HG03108 (cell line): ENCODE data around the gene YPEL2.
"Not testable (repeated sequence)": the region's sequence is repeated elsewhere in the genome, so short reads cannot be mapped to it uniquely, and the experiment has no call there.

Experiments
- ATAC-seq: cut with Tn5 transposase; IDR thresholded peaks from one replicate; pipeline ENCODE4 v1.9.1; 2021; ENCODE audit warnings: moderate library complexity; ENCODE audit not compliant: unreplicated experiment

The YPEL2 gene

DNA sequence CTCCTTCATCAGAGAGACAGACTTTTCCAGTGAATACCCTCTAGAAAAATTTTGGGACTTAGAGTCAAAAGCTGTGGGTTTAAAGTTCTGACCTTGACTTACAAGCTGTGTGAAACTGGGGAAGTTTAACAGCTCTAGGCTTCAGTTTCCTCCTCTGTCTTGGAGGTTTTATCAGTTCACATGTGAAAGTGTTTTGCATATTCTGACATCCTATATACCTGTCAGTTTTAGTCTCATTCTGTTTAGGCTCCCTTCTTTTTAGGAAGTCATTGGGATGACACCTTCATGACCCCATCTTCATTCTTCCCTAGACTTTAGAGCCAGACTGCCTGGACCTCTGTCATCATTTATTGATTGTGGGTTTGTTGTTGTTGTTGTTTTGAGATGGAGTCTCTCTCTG lies 44.4 kb downstream of the YPEL2 start:
- peak; percentile 57 for ATAC-seq

DNA sequence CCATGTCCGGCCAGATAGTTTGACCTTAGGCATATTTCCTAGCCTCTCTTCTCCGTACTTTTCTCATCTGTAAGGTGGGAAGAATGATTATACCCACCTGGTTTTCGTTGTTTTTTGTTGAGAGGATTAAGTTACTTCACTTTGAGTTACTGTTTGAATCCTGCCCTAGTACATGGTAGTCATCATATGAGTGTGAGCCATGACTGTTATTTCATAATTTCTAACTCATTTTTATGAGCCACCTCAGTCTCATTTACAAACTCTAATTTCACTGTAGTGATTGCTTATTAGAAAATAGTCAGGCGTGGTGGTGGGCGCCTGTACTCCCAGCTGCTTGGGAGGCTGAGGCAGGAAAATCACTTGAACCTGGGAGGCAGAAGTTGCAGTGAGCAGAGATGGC lies 45.1 kb downstream of the YPEL2 start:
- no peak for ATAC-seq

DNA sequence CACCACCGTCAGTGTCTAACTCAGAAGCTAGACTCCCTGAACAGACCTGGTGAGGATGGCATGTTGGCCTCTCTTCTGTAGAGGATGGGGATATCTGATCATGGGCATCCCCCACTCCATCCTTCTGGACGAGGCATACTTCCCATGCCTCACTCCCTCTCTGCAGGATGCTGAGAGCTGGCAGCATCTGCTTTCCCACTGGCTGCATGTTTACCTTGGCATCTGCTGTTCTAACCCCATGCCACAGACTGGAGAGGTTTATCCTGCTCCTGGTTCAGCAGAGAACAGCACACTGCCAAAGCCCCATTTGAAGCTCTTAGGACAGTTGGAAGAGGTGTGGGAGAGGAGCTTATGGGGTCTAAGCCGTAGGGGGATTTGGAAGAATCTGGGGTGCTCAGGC lies 46.0 kb downstream of the YPEL2 start:
- ATAC-seq, result no peak

DNA sequence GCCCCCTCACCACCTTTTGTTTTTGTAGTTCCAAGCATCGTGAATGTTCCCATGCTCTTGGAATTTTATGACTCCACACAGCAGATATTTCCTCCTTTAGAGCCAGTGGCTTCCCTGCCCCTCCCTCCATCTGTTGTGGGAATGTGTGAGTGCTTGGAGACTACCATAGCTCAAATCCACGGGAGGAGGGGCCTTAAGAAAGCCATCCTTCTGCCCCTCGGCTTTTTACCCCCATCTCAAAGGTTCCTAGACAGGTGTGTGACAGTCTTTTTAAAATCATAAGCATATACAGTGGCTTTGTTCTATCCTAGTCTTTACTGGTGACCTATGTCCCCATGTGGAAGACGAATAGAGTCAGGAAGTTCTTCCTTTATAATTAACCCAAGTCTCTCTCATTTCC lies 47.2 kb downstream of the YPEL2 start:
- ATAC-seq, result no peak

DNA sequence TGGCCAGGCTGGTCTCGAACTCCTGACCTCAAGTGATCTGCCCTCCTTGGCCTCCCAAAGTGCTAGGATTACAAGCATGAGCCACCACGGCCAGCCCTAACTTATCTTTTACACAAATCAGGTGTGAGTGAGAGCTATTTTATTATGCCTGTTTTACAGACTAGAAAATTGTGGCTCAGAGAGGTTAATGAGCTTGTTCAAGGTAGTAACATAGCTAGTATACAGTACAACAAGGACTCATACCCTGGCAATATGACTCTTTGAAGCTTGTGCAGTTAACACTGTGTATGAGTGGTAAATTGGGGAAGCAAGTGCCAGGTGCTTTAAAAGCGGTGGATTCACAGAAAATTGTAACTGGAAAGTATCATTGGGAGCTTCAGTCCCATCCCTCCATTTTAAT lies 49.0 kb downstream of the YPEL2 start:
- no peak for ATAC-seq

DNA sequence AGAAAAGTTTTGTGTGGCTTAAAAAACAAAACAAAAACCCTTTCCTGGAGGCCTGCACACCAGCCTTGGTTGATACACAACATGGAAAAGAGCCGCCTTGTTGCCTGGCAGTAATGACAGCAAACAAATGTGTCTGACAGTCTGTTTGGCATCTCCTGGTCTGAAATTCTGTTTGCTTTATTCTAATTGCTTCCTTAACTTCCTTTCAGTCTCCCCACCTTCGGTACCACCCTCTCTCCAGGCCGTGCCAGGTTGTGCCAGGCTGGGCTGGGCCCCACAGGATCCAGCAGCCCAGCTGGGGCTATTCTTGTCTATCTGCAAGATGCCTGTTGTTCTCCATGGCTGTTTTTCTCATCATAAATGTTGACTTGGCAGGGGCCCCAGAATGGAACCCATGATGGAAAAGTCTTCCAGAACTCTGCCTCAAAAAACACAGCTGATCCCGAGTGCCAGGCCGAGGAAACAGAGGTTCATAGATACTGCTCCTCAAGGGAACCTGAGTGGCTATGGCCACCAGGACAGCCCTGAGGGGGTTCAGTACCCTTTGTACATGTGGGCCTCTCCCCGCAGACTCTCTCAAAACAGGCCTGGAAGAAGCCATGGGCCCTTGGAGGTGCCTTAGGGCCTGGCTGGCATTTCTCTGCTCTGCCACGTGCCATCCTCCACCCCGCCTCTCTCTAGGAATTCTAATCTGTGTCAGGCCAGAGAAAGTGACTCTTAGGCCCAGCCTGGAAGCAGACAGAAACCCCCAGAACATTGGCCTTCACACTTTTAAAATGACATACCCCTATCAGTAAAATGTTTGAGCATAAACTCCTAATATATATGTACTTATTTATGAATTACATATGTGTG lies 50.5 kb downstream of the YPEL2 start:
- ATAC-seq, result no peak

DNA sequence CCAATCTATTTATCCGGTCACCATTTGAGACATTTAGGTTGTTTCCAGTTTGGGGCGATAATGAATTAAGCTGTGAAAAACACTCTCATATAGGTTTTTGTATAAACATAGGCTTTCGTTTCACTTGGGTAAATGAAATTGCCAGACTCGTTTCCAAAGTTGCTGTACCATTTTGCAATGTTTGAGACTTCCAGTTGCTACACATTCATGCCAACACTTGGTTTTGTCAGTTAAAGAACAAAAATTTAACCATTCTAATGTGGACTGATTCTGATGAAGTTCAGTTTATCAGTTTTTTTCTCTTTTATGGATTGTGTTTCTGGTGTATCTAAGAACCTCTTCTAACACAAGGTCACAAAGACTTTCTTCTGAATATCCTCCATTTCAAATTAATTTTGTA lies 52.4 kb downstream of the YPEL2 start:
- no peak for ATAC-seq

DNA sequence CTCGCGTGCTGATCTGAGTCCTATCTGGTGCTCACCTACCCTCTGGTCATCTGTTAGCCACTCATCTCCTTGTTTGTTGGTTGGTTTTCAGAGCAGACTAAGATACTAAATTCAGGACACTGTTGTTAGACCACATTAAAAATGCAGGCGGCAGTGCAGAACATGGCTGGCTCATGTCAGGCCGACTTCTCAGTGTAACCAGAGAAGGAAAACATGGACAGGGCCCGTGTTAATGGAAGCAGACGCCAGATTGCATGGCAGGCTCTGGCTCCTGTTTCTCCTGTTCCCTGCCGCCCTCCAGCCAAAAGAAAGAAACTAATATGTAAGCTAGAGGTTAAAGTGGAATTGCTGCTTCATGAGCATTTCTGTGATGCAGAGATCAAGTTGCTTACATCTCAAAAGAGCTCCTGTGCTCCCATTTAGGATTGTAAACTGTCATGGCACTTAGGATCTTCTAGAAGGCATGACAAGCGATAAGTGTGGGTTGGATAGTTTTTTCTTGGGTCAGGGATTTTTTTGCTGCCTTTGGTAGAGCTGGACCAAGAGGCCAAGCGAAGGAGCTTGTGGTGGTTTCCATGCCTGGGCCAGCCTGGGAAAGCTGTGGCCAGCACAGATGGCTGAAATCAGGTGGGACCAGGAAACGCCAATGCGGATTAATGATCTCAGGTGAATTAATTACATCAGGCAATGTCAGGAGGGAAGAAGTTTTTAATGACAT lies 56.1 kb downstream of the YPEL2 start:
- no peak for ATAC-seq

DNA sequence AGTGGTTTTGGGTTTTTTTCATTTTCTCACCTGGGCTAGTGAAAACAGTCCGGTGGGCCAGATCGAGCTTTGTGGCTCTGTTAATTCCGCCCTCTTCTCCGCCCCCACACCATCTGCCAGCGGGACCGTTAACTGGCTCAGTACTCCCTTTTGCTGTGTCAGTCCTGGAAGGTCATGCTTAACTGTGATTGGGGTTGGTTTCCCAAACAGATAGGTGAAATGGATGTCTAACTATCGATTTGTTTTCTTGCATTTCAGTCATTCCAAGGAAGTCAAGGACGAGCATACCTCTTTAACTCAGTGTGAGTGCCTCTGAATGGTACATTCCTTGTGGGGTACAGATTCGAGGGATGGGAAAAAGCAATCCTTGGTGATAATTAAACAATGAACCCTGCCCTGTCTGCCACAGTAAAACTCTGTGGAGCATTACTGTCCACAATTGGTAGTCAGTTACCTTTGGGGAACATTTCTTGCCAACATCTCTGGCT lies 56.7 kb downstream of the YPEL2 start:
- ATAC-seq, result no peak

DNA sequence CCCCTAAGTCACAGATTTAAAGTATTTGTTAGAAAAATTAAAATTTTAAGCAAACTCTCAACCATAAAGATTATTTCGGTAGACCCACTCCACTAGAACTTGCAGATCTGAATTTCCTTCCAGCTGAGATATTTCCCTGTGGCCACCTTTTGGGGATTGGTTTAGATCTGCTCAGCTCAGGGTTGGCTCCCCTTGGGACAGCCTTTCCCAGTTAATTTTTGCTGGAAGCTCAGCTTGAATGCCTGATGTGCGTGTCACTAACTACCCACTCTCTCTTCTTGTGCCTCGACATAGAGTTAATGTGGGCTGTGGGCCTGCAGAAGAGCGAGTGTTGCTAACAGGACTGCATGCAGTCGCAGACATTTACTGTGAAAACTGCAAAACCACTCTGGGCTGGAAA lies 57.6 kb downstream of the YPEL2 start:
- ATAC-seq, result no peak

DNA sequence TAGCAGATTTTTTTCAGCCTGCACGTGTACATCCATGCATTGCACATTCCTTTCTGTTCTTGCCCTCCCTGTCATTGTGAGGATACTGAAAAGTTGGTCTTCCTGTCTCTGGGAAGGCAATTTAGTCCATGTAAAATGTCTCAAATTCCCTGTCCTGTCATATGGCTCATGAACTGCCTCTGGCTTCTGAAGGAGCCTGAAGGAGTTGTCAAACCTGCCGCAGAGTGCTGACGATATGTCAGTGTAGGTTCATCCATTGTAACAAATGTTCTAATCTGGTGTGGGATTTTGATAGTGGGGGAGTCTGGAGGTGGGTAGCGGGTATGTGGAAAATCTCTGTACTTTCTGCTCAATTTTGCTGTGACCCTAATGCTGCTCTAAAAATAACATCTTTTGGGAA lies 59.6 kb downstream of the YPEL2 start:
- no peak for ATAC-seq

DNA sequence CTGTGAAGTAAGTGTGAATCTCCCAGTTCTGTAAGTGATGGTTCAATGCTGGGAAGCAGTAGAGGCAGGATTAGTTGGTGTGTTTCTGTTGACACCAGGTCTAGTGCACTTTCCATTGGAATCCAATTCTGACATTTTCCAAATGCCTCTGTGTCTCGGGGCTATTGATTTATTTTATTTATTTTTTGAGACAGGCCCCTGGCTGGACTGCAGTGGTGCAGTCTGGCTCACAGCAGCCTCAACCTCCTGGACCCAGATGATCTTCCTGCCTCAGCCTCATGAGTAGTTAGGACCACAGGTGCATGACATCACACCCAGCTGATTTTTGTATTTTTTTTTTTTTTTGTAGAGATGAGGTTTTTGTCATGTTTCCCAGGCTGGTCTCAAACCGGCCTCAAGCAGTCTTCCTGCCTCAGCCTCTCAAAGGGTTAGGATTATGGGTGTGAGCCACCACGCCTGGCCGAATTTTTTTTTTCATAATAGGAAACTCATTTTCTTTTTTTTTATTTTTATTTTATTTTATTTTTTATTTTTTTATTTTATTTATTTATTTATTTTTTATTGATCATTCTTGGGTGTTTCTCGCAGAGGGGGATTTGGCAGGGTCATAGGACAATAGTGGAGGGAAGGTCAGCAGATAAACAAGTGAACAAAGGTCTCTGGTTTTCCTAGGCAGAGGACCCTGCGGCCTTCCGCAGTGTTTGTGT lies 61.7 kb downstream of the YPEL2 start:
- ATAC-seq, result no peak

DNA sequence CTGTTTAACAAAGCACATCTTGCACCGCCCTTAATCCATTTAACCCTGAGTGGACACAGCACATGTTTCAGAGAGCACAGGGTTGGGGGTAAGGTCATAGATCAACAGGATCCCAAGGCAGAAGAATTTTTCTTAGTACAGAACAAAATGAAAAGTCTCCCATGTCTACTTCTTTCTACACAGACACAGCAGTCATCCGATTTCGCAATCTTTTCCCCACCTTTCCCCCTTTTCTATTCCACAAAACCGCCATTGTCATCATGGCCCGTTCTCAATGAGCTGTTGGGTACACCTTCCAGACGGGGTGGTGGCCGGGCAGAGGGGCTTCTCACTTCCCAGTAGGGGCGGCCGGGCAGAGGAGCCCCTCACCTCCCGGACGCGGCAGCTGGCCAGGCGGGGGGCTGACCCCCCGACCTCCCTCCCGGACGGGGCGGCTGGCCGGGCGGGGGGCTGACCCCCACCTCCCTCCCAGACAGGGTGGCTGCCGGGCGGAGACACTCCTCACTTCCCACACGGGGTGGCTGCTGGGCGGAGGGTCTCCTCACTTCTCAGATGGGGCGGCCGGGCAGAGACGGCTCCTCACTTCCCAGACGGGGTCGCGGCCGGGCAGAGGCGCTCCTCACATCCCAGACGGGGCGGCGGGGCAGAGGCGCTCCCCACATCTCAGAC lies 62.4 kb downstream of the YPEL2 start:
- ATAC-seq, result not testable (repeated sequence)

DNA sequence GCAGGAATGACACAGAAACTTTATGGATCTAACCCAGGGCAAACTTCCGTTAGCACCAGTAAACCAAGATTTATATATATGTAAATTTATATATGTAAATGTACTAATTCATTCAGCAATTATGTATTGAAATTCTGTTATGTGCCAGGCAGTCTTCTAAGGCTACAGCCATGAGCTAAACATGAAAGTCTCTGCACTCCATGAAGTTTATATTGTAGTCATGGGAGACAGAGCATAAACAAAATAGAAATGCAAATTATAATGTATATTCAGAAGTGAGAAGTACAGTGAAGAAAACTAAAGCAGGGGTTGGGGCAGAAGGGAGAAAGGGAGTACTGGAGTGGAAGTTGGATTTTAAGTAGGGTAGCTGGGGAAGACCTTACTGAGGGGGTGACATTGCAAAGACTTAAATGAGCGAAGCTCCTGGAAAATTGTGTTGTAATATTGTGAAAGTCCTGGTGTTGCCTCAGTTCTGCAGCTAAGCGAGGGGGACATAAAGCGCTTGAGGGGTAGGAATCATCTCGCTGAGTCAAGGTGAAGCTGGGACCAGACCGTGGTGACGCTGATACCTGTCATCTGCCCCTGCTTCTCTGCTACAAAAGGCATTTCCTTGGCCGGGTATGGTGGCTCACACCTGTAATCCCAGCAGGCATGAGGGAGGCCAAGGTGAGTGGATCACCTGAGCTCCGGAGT lies 64.8 kb downstream of the YPEL2 start:
- no peak for ATAC-seq

DNA sequence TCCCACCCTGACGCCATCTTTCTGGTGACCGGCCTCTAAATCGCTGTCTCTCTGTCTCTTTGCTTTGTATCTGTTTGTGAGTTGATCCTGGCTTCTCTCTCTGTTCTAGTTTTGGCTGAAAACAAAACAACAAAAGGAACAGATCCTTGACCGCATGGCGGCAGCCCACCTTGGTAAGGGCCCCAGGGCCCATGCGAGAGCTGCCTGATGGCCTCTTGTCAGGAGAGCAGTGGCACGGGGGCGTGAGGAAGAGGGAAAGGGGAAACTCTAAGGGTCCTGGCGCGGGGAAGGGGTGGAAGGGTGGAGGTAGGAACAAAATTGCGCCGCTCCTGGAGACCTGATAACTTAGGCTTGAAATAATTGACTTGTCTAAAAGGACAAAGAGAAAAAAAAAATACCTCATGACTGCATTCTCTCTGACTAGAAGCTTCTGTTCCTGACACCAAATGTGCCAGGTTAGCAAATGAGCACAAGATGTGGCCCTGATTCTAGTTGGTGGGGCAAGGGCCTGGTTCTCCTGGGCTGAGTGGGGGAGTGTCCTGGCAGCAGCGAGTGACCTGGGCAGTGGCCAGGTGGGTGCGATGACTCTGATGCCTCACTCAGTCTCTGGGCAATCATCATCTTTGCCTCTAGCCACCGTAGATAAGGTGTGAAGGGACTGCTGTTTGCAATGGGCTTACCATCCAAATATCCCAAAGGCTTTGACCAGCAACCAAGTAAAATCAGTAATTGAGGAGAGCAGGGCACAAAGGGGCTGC lies 66.0 kb downstream of the YPEL2 start:
- ATAC-seq, result no peak

DNA sequence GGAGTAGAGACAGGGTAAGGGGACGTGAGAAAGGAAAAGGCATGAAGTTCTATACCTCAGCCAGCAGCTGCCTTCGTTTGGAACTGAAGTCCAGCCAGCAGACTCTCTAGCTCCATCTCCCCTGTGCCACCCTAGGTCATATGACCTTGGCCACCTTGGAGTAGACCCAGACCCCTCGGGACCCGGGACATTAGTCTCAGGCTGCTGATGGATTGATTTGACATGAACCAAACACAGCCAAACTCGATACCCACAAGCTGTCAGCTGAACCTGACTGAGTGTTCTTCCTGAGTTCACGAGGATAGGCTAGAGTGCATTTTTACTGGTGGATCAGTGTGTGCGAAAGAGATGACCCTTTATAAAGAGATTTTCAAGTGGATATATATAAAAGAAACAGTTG lies 68.5 kb downstream of the YPEL2 start:
- ATAC-seq, result no peak

DNA sequence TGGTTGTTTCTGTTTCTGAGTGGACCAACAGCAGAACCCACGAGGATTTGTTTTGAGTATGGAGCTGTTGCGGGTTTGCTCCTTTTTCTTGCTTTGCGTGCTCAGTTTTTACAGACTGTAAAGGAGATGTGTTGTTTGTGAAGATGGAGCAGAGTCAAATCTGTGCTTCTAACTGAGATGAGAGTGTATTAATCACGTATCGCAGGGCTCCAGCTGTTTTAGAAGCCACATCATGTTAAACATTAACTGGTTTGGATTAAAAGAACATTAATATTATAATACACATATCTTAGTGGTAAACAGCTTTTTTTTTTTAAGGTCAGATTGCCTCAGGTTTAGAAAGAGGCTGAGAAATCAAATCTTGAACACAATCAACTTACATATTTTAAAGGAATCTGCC lies 69.4 kb downstream of the YPEL2 start:
- no peak for ATAC-seq

DNA sequence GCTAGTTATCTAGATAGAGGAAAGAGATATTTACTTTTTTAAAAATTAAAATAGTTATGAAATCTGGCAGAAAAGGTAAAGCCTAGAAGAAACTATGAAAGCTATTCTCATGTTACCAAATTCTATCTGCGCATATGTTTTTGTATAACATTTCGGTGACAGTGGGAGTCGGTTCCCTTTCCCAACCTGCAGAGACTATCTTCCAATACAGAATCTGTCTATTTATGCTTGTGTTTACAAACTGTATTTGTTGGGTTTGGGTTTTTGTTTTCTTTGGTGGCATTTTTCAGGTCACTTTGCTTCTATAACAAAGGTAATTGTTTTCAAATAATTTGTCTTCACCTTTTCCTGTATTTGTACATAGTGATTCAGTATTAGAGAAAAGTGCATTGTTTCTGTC lies 69.8 kb downstream of the YPEL2 start:
- no peak for ATAC-seq

DNA sequence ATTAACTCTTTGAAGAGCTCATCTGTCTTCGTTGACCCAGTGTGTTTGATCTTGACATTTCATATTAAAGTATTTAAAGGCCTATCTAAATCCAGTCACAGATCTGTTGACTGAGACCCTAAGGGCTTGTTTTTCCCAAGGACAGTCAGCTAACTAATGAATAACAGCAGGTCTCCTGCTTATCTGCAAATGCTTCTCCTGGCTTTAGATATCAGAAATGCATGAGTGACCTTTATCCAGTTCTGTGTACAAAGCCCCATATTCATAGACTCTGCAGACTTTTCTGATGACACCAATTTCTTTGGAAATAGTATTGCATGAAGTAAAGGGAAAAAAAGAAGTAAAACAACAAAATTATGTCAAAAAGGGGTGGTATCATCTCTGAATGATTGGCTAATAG lies 70.3 kb downstream of the YPEL2 start:
- no peak for ATAC-seq

DNA sequence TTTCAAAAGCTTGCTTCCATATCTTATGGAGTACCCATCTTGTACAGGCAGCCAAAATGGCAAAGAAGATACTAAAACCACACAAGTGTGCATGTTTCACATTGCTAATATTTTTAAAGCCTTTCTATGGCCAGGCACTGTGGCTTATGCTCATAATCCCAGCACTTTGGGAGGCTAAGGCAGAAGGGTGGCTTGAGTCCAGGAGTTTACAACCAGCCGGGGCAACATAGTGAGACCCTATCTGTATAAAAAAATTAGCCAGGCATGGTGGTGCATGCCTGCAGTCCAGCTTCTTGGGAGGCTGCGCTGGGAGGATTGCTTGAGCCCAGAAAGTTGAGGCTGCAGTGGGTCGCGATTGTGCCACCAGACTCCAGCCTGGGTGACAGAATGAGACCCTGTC lies 71.3 kb downstream of the YPEL2 start:
- no peak for ATAC-seq
